GM18517 (cell line): ENCODE measurements around the gene RNF212.

ENCODE experiments used
- ATAC-seq: cut with Tn5 transposase; IDR thresholded peaks from one replicate; pipeline ENCODE4 v1.9.1; 2021; ENCODE audit warnings: mild to moderate bottlenecking, moderate library complexity; ENCODE audit not compliant: unreplicated experiment

The RNF212 gene

GRCh38 chr4:1022051-1022738 is 91.2 kb downstream of the RNF212 start:
- ATAC-seq: no peak
